ENCODE measurements around the gene PARP4. TPM values are rescaled to one million over a fixed set of nuclear protein-coding genes. Genes with fewer than 3 reads are reported as not detected.
"Not testable (repeated sequence)": the region's sequence is repeated elsewhere in the genome, so short reads cannot be mapped to it uniquely, and the experiment has no call there.

The PARP4 gene
- polyA plus RNA-seq, 12 donors: 18.9 to 37.0 (median 27.6) TPM; not detected in 1

GRCh38 chr13:24371273-24371672 is 141.3 kb downstream of the PARP4 start:
- DNase-seq: not testable (repeated sequence)

Other genes starting within 250 kb of the PARP4 start
- gene C1QTNF9, start 203.2 kb downstream of the PARP4 start, polyA plus RNA-seq (ENCODE audit: insufficient read length in 12 of 12): 1 to 10 TPM in 10 of 12 donors, not detected in 2; 3.1 to 9.6 (median 6.5) TPM
- gene ATP12A, start 167.6 kb upstream of the PARP4 start, polyA plus RNA-seq (ENCODE audit: insufficient read length in 12 of 12): under 1 TPM in 6 of 12 donors, not detected in 6; 0.04 to 0.19 (median 0.08) TPM

Measured in muscle of arm (tissue), 12 donors.